MG63 (cell line): ENCODE data around the gene PBX3. TPM values are rescaled to one million over a fixed set of nuclear protein-coding genes. Genes with fewer than 3 reads are reported as not detected.
"Not testable (repeated sequence)": the region's sequence is repeated elsewhere in the genome, so short reads cannot be mapped to it uniquely, and the experiment has no call there.

Source experiments
- DNase-seq: peaks from one replicate; pipeline ENCODE4 v3.0.0-alpha.2; 2020
- H3K27me3 ChIP-seq: fragments of 250-450 bp; sonication (Bioruptor Pico); 2 replicates; pipeline ENCODE4 v1.5.1; 2020; ENCODE audit warnings: mild to moderate bottlenecking, moderate library complexity
- H3K36me3 ChIP-seq: fragments of 250-450 bp; sonication (Bioruptor Pico); 2 replicates; pipeline ENCODE4 v1.5.1; 2020; ENCODE audit warnings: mild to moderate bottlenecking, moderate library complexity
- H3K4me3 ChIP-seq: fragments of 250-450 bp; sonication (Bioruptor Pico); 2 replicates; pipeline ENCODE4 v1.5.1; 2020; ENCODE audit warnings: mild to moderate bottlenecking, moderate library complexity
- H3K9me3 ChIP-seq: fragments of 250-450 bp; sonication (Bioruptor Pico); 2 replicates; pipeline ENCODE4 v1.5.1; 2020; ENCODE audit warnings: mild to moderate bottlenecking, moderate library complexity
- total RNA-seq: library from RNA; depleted of rRNA; stranded (reverse); fragments of >200 nt; shearing (Covaris generic); gene quantifications from 2 replicates; pipeline ENCODE4 v1.2.3, GENCODE V29; 2014; ENCODE audit warnings: low replicate concordance

The PBX3 gene
- total RNA-seq, 1 experiment from 2014 or later = 12.4 TPM

DNA sequence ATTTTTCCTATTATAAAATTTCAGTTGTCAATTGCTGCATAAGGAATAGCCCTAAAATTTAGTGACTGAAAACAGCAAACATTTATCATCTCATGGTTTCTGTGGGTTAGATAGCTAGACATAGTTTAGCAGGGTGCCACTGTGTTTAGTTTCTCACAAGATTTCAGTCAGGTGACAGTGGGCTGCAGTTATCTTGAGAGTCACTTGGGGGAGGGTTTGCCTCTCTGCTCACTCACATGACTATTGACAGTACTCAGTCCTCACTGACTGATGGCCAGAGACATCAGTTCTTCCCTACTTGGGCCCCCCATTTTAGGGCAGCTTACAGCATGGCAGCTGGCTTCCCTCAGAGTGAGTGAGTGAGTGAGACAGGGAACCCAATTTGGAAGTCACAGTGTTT is 42.0 kb downstream of the PBX3 start:
- no peak for DNase-seq
- H3K9me3 ChIP-seq = no peaks in the 10 kb centered on the region

DNA sequence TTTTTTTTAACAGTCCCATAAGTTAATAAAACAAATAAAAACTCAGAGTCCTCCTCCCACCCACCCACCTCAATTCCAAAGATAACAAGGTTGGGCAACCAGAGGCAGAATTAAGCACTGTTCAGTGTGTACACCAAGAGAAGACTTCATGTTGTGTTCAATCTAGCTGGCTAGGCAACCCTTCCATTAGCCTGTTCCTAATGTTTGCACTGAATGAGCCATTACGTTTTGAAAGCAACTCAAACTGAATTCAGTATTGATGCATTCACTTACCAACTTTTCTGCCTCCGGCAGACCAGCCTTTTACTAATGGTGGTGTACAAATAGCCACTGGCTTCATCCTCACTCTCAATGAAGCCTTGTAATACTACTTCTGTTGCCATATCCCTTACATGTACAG is 47.5 kb downstream of the PBX3 start:
- Histone ChIP-seq H3K9me3 (no peaks in the 10 kb centered on the region), H3K27me3 (no peaks in the 10 kb centered on the region), H3K4me3 (no peak overlapping the region), H3K36me3 (no peaks in the 10 kb centered on the region)
- DNase-seq = no peak

More for the DNA sequence above, 42.0 kb downstream of the PBX3 start:
- no peaks in the 10 kb centered on the region for H3K27me3 ChIP-seq
- H3K4me3 ChIP-seq = no peak overlapping the region
- H3K36me3 ChIP-seq = no peaks in the 10 kb centered on the region

DNA sequence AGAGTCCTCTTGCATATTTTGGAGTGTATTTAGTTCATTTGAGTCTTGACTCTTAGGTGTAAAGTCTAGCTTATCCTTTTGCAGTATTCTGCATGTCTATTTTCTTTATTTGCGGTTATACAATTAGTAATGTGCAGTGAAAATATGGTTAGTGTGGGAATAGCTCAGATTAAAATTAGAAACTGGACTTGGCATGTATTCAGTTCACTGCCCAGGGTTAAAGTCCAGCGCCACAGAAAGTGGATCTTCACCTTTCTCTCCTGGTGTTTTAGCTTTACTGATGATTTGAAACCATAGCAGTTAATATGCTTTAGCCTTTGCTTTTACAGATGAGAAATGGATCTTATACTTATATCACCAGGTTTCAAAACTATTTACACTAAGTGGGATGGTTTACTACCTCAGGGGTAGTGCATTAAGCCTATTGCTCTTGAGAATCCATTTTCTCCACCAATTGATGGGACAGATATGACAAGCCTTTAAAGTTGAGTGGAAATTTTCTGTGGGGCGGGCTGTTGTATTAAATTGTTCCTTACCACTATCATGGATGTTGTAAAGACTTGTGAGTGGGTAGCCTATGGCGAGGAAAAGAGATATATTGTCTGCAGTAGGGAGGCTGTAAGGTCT is 48.9 kb downstream of the PBX3 start:
- no peaks in the 10 kb centered on the region for H3K27me3 ChIP-seq
- DNase-seq = no peak
- H3K36me3 ChIP-seq = no peaks in the 10 kb centered on the region
- no peaks in the 10 kb centered on the region for H3K9me3 ChIP-seq
- H3K4me3 ChIP-seq = no peak overlapping the region

DNA sequence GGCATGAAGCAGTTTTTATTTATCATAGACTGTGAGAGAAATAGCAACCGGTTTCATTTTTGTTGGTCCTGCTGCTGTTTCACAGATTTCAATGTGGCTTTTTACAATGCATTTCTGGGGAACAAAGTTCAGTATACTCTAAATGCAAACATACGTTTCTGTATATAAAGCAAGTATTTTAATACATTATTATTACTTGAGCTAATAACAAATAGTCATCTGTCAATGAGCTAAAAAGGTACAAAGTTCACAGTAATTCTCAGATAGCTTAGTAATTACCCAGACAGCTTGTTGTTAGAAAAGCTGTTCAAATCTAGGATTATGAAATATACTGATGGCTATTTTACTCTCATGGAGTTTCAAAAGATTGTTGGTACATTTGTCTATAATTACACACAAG is 50.8 kb downstream of the PBX3 start:
- Histone ChIP-seq H3K4me3 (no peak overlapping the region), H3K36me3 (no peaks in the 10 kb centered on the region; the same call in 1 of the 2 replicates), H3K9me3 (no peaks in the 10 kb centered on the region), H3K27me3 (no peaks in the 10 kb centered on the region)
- no peak for DNase-seq

DNA sequence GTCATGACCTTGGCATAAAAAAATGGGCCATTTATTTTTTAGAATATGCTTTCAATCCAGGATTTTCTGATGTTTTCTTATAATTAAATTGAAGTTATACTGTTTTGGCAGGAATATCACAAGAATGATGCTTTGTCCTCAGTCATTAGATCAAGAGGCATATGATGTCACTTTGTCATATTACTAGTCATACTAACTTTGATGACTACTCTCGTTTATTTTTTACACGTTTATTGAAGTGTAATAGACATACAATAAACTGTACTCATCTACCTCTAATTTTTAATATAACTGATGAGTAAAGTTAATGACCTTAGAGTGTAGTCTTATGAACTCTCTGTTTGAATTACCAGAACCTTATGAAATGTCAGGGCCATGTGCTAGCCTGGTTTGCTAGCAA is 56.4 kb downstream of the PBX3 start:
- DNase-seq = no peak
- H3K9me3 ChIP-seq = no peaks in the 10 kb centered on the region
- no peaks in the 10 kb centered on the region; the same call in 1 of the 2 replicates for H3K36me3 ChIP-seq
- H3K4me3 ChIP-seq = no peak overlapping the region
- H3K27me3 ChIP-seq = no peaks in the 10 kb centered on the region

DNA sequence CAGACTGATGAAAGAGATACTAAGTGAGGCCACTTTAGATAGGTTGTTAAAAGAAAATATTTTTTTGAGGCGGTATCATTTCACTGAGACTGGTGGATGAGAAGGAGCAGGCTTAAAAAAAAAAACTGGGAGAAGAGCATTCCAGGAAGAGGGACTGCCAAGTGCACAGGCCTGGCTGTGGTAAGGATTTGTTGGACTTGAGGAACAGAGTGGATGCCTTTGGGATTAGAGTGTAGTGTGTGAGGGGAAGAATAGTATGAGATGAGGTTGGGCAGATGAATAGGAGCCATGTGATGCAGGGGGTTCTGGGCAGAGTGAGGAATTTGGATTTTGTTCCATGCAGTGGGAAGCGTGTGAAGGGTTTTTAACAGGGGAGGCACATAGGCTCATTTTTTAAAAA is 57.9 kb downstream of the PBX3 start:
- peak; percentile 50 for DNase-seq
- Histone ChIP-seq H3K9me3 (no peaks in the 10 kb centered on the region), H3K4me3 (no peak overlapping the region), H3K27me3 (no peaks in the 10 kb centered on the region), H3K36me3 (no peaks in the 10 kb centered on the region; the same call in 1 of the 2 replicates)

DNA sequence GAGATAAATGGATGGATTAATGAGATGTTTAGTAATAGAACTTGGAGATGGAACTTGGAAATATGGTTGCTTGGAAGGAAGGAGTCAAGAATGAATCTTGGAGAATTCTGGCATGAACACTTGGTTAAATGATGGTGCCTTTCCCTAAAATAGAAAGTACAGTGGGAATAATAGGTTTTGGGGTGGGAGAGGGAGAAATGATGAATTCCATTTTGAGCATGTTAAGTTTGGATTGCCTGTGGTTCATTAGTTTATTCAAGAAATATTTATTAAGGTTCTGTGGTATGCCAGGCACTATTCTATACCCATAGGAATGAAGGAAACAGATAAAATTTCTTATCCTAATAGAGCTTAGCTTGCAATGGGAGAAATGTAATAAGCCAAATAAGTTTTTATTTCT is 58.4 kb downstream of the PBX3 start:
- H3K4me3 ChIP-seq = no peak overlapping the region
- no peaks in the 10 kb centered on the region for H3K27me3 ChIP-seq
- no peaks in the 10 kb centered on the region; the same call in 1 of the 2 replicates for H3K36me3 ChIP-seq
- no peak for DNase-seq
- no peaks in the 10 kb centered on the region for H3K9me3 ChIP-seq

DNA sequence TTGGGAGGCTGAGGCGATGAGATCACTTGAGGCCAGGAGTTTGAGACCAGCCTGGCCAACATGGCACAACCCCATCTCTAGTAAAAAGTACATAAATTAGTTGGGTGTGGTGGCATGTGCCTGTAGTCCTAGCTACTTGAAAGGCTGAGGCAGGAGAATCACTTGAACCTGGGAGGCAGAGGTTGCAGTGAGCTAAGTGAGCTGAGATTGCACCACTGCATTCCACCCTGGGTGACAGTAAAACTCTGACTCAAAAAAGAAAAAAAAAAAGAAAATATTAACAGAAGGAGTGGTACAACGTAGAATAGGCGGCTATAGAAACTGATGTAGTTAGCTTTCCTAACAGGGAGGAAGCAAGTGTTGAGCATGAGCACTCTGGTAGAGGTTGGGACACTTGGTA is 59.9 kb downstream of the PBX3 start:
- DNase-seq = no peak

DNA sequence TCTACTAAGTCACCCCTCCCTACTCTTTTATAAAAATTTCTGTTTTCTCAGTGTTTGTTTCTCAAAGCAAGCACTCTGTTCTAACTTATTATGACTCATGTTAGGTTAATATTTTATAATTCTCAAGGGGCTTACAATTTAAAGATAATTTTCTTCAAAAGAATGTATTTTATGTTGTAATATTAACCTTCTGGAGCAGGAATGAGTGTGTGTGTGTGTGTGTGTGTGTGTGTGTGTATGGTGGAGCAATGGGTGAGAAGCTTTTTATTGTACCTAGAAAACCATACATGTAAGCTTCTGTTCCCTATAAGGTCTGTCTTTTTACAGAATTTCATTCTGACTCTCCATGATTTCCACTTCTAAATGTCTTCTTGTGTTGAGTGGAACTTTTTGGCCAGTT is 63.0 kb downstream of the PBX3 start:
- no peaks in the 10 kb centered on the region for H3K9me3 ChIP-seq
- no peaks in the 10 kb centered on the region for H3K27me3 ChIP-seq
- H3K36me3 ChIP-seq = no peaks in the 10 kb centered on the region
- DNase-seq = no peak
- H3K4me3 ChIP-seq = no peak overlapping the region

More for the DNA sequence above, 59.9 kb downstream of the PBX3 start:
- no peak overlapping the region for H3K4me3 ChIP-seq
- H3K27me3 ChIP-seq = no peaks in the 10 kb centered on the region
- H3K36me3 ChIP-seq = no peaks in the 10 kb centered on the region
- H3K9me3 ChIP-seq = no peaks in the 10 kb centered on the region

DNA sequence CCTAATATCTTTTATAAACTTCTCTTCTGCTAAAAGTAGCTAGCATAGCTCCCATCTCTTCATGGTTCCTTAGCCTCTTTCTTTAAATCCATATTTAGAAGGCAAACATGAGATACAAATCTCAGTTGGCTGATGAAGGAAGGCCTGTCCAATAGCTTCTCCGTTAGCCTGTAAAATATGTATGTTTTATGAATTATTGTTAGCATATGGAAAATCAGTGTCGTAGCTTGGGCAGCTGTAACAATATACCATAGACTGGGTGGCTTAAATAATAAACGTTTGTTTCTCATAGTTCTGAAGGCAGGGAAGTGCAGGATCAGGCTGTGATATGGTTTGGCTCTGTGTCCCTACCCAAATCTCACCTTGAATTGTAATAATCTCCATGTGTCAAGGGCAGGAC is 63.8 kb downstream of the PBX3 start:
- Histone ChIP-seq H3K36me3 (no peaks in the 10 kb centered on the region), H3K9me3 (no peaks in the 10 kb centered on the region), H3K27me3 (no peaks in the 10 kb centered on the region), H3K4me3 (no peak overlapping the region)
- no peak for DNase-seq

DNA sequence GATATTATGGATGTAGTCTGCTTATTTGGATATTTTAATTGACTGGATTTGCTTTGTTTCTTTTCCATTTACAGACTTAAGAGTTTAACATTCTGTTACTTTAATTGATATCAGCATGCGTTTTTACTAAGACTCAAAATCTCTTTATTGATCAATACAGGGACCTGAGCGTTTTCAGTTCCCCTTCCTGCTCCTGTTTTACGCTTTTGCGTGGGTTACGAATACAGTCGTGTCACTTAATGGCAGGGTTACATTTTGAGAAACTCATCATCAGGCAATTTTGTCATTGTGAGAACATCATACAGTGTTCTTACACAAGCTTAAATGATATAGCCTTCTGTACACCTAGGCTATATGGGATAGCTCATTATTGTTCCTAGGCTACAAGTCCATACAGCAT is 65.2 kb downstream of the PBX3 start:
- no peak for DNase-seq
- Histone ChIP-seq H3K27me3 (no peaks in the 10 kb centered on the region), H3K36me3 (no peaks in the 10 kb centered on the region), H3K4me3 (no peak overlapping the region), H3K9me3 (no peaks in the 10 kb centered on the region)

DNA sequence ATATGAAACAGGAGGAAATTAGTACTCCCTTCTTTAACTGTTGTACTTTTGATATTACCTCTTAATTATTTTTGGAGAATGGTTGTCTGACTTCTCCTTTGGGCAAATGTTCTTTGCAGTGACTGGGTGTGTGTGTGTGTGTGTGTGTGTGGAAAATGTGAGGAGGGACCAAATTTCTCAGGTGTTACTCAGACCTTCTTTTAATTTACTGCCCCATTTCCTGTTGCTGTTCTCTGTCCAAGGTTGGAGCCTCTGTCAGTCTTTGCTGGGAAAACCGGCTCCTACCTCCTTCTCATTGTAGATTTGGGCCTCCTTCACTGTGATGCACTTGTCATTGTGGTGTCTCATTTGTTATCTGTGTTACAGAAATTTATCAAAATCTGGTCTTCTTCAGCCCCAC is 68.4 kb downstream of the PBX3 start:
- Histone ChIP-seq H3K9me3 (no peaks in the 10 kb centered on the region), H3K27me3 (no peaks in the 10 kb centered on the region), H3K36me3 (no peaks in the 10 kb centered on the region), H3K4me3 (no peak overlapping the region)
- DNase-seq = peak; percentile 11

DNA sequence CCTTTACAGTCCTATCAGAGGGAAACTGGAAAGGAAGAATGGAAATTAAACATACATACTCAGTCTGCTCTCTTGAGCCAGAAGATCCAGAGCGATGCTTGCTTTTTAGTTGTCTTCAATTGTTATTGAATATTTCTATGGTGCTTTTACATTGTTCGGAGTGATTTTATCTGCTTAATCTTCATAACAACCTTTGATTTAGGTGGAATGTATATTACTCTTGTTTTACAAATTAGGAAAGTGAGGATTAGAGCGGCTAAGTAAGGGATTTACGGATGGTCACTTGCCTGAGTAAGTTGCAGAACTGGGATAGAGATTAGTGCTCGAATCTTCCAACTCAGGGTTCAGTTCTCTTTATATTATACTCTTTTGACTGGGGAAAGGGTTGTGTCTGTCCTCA is 69.1 kb downstream of the PBX3 start:
- Histone ChIP-seq H3K4me3 (no peak overlapping the region), H3K9me3 (no peaks in the 10 kb centered on the region), H3K36me3 (no peaks in the 10 kb centered on the region), H3K27me3 (no peaks in the 10 kb centered on the region)
- no peak for DNase-seq

DNA sequence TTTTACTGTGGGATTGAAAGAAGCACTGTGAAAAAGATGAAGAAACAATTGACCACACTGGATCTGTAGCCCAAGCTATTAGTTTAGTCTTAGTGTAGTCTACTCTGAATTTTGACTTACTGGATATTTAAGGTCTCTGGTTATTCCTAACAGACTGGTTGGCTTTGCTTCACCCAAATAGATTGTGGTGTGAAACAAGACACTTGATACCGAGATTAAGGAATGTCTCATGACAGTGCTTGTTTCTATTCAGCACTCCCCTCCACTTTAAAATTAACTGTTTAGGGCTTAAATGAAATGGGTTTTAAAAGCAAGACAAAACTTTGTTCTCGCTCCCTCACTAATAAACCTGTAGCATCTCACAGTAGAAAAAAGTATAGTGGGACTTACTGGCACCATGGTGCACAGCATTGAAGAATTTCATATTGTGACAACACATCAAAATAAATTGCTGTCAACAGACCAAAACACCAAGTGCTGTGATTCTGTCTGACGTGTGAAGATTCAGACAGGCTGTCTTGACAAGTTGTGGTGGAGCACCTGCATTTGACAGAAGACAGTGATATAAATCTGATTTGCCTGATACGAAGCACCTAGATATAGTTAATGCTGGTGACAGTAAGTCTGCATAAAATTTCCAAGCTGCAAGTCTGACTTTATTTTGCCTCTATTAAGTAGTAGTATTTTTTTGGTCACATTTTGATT is 73.1 kb downstream of the PBX3 start:
- Histone ChIP-seq H3K36me3 (no peaks in the 10 kb centered on the region), H3K4me3 (no peak overlapping the region), H3K9me3 (no peaks in the 10 kb centered on the region), H3K27me3 (no peaks in the 10 kb centered on the region)
- DNase-seq = no peak

DNA sequence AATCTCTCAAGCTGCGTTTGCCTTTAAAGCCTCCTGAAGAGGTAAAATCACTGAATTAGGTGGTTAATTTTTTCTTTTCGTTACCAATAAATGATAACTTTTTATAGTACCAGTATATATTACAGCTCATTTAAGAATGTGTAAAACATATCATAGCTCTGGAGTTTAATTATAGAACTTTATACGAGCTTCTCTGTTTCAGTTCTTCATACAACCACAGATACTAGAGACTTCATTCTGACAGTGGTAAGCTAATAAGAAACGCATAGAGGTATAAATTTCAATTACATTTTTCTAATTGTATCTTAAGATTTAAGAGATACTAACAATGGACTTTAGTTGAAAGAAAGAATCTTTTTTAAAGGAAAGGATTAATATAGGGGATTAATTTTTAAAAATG is 73.9 kb downstream of the PBX3 start:
- no peak for DNase-seq
- Histone ChIP-seq H3K4me3 (no peak overlapping the region; the same call in 1 of the 2 replicates), H3K27me3 (no peaks in the 10 kb centered on the region), H3K9me3 (no peaks in the 10 kb centered on the region), H3K36me3 (no peaks in the 10 kb centered on the region)

DNA sequence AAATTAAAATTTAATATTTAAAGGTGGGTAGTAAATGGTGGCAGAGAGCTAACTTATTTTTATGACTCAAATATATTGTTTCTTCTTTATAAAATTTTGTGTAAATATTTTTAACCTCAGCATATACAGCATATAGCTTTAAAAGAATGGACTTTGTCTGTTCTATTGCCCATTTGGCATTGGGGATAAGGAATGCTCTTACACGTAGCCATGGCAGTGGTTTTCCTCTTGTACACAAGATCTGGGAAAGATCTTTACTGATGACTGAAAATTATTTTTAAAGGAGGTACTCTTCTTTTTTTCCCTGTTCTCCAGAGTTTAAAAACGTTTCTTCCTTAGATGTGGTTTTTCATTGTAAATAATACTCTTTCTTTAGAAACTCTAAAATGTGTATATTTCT is 75.0 kb downstream of the PBX3 start:
- H3K9me3 ChIP-seq = no peaks in the 10 kb centered on the region
- DNase-seq = no peak
- no peak overlapping the region for H3K4me3 ChIP-seq
- no peaks in the 10 kb centered on the region for H3K36me3 ChIP-seq
- no peaks in the 10 kb centered on the region for H3K27me3 ChIP-seq

DNA sequence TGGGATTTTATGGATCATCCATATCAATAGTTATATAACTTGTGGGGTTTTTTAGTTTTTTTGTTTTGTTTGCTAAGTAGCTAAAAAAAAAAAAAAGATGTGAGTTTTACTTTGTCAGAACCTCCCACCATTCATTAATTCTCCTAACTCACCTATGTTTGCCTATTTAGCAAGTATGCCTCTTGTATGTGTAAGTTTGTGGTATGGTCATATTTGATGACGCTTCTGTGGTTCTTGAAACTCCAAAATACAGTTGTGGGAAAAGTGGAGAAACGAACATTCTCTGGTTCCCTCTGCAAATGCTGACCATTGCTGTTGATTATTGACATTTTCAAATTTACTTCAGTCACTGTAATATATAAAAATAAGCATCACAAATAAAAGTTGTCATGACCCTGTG is 75.7 kb downstream of the PBX3 start:
- Histone ChIP-seq H3K4me3 (no peak overlapping the region), H3K36me3 (no peaks in the 10 kb centered on the region), H3K27me3 (no peaks in the 10 kb centered on the region), H3K9me3 (no peaks in the 10 kb centered on the region)
- DNase-seq = no peak

DNA sequence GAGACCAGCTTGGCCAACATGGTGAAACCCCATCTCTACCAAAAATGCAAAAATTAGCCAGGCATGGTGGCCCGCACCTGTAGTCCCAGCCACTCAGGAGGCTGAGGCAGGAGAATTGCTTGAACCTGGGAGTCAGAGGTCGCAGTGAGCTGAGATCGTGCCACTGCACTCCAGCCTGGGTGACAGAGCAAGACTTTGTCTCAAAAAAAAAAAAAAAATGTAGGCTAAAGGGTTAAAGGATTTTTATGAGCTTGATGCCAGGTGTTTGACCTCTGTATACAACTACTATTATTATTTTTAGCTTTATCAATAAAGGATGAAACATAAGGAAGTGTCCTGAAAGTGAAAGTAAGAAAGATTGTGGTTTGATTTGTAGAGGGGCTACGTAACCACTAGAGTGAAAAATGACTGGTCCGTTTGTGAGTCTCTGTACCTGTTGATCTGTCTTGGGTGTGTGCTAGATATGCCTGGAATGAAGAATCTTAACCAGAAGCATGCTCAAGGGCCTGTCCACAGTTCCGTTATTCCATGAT is 76.8 kb downstream of the PBX3 start:
- H3K4me3 ChIP-seq = peak overlapping the region; percentile 38
- DNase-seq, H3K27me3 ChIP-seq: not testable (repeated sequence)

More for the DNA sequence above, 76.8 kb downstream of the PBX3 start:
- H3K36me3 ChIP-seq, H3K9me3 ChIP-seq: not testable (repeated sequence)
